ENCODE measurements around the gene OSBP2. TPM values are rescaled to one million over a fixed set of nuclear protein-coding genes. Genes with fewer than 3 reads are reported as not detected.

Gene OSBP2
- total and polyA plus RNA-seq, 2 experiments from 2014 or later = 2.1 to 2.9 TPM

DNA sequence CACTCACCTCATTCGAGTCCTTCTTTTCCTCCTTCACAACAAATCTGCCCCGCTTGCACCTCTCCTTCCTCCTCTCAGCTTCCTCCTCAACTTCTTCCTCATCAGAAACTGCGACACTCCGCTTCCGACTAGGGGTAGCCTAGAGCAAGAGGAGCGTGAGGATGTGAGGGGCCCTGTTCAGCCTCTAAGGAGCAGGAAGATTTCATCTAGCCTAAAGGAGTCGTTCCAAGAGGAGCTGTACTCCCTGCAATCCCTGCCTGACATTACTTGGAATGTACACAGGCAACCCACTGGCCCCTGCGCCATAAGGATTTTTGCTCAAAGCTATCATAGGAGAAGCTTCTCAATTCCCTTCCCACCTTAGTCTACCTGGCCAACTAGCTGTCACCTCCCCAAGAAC, 239.4 kb downstream of the OSBP2 start:
- TF ChIP-seq EZH2phosphoT487 (IDR thresholded peaks at IDR 0.05; ENCODE audit: unreplicated experiment) (no peak), JUNB (IDR thresholded peaks at IDR 0.05; ENCODE audit: unreplicated experiment) (no peak), ZNF331 (CRISPR knock-in tag; IDR thresholded peaks at IDR 0.05; ENCODE audit: low read depth) (no peak), STAT1 (IDR thresholded peaks at IDR 0.05; ENCODE audit: unreplicated experiment) (no peak), CREB1 (CRISPR knock-in tag; IDR thresholded peaks at IDR 0.05; ENCODE audit: low read depth) (no peak), NANOG (IDR thresholded peaks at IDR 0.05; ENCODE audit: borderline replicate concordance) (no peak), POLR2AphosphoS5 (IDR thresholded peaks at IDR 0.05; ENCODE audit: low read depth) (no peak)
- TF ChIP-seq, protein P1, sequence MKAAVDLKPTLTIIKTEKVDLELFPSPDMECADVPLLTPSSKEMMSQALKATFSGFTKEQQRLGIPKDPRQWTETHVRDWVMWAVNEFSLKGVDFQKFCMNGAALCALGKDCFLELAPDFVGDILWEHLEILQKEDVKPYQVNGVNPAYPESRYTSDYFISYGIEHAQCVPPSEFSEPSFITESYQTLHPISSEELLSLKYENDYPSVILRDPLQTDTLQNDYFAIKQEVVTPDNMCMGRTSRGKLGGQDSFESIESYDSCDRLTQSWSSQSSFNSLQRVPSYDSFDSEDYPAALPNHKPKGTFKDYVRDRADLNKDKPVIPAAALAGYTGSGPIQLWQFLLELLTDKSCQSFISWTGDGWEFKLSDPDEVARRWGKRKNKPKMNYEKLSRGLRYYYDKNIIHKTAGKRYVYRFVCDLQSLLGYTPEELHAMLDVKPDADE (IDR thresholded peaks at IDR 0.05) = no peak
- TF ChIP-seq, protein P2, sequence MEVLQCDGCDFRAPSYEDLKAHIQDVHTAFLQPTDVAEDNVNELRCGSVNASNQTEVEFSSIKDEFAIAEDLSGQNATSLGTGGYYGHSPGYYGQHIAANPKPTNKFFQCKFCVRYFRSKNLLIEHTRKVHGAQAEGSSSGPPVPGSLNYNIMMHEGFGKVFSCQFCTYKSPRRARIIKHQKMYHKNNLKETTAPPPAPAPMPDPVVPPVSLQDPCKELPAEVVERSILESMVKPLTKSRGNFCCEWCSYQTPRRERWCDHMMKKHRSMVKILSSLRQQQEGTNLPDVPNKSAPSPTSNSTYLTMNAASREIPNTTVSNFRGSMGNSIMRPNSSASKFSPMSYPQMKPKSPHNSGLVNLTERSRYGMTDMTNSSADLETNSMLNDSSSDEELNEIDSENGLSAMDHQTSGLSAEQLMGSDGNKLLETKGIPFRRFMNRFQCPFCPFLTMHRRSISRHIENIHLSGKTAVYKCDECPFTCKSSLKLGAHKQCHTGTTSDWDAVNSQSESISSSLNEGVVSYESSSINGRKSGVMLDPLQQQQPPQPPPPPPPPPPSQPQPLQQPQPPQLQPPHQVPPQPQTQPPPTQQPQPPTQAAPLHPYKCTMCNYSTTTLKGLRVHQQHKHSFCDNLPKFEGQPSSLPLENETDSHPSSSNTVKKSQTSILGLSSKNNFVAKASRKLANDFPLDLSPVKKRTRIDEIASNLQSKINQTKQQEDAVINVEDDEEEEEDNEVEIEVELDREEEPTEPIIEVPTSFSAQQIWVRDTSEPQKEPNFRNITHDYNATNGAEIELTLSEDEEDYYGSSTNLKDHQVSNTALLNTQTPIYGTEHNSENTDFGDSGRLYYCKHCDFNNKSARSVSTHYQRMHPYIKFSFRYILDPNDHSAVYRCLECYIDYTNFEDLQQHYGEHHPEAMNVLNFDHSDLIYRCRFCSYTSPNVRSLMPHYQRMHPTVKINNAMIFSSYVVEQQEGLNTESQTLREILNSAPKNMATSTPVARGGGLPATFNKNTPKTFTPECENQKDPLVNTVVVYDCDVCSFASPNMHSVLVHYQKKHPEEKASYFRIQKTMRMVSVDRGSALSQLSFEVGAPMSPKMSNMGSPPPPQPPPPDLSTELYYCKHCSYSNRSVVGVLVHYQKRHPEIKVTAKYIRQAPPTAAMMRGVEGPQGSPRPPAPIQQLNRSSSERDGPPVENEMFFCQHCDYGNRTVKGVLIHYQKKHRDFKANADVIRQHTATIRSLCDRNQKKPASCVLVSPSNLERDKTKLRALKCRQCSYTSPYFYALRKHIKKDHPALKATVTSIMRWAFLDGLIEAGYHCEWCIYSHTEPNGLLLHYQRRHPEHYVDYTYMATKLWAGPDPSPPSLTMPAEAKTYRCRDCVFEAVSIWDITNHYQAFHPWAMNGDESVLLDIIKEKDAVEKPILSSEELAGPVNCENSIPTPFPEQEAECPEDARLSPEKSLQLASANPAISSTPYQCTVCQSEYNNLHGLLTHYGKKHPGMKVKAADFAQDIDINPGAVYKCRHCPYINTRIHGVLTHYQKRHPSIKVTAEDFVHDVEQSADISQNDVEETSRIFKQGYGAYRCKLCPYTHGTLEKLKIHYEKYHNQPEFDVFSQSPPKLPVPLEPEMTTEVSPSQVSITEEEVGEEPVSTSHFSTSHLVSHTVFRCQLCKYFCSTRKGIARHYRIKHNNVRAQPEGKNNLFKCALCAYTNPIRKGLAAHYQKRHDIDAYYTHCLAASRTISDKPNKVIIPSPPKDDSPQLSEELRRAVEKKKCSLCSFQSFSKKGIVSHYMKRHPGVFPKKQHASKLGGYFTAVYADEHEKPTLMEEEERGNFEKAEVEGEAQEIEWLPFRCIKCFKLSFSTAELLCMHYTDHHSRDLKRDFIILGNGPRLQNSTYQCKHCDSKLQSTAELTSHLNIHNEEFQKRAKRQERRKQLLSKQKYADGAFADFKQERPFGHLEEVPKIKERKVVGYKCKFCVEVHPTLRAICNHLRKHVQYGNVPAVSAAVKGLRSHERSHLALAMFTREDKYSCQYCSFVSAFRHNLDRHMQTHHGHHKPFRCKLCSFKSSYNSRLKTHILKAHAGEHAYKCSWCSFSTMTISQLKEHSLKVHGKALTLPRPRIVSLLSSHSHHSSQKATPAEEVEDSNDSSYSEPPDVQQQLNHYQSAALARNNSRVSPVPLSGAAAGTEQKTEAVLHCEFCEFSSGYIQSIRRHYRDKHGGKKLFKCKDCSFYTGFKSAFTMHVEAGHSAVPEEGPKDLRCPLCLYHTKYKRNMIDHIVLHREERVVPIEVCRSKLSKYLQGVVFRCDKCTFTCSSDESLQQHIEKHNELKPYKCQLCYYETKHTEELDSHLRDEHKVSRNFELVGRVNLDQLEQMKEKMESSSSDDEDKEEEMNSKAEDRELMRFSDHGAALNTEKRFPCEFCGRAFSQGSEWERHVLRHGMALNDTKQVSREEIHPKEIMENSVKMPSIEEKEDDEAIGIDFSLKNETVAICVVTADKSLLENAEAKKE (CRISPR knock-in tag; IDR thresholded peaks at IDR 0.05) = no peak
- H3K36me3 ChIP-seq (ENCODE audit: insufficient read depth) = peaks cover 64% of the 10 kb centered on the region
- peaks cover 10% of the 10 kb centered on the region for H4K20me1 ChIP-seq (replicated peaks; ENCODE audit: insufficient read depth)
- H3K4me3 ChIP-seq = no peak overlapping the region
- H3F3A ChIP-seq (replicated peaks; ENCODE audit: low read depth) = no peaks in the 10 kb centered on the region
- no peaks in the 10 kb centered on the region; the same call in 2 of the 3 replicates for H3K9me3 Mint-ChIP-seq
- H3K79me2 ChIP-seq (replicated peaks; ENCODE audit: insufficient read depth) = no peaks in the 10 kb centered on the region; the same call in 1 of the 2 replicates
- no peak overlapping the region for H3K27ac ChIP-seq (ENCODE audit: low read depth)
- peaks cover 9% of the 10 kb centered on the region for H3K27me3 Mint-ChIP-seq (ENCODE audit: insufficient read depth, low read depth, poor library complexity)
- peaks cover 96% of the 10 kb centered on the region for H3K36me3 Mint-ChIP-seq (ENCODE audit: low read depth)
- no peak overlapping the region for H3K4me2 ChIP-seq
- H3K4me1 ChIP-seq (ENCODE audit: insufficient read depth) = no peaks in the 10 kb centered on the region
- ATAC-seq (no peak), DNase-seq (ENCODE audit: low spot score) (no peak)
- no peak overlapping the region for H3K4me3 Mint-ChIP-seq
- H3K9me2 ChIP-seq (ENCODE audit: insufficient read depth) = no peaks in the 10 kb centered on the region
- no peak overlapping the region for H2AFZ ChIP-seq
- H3K27ac Mint-ChIP-seq = no peak overlapping the region
- no peaks in the 10 kb centered on the region for H3K4me1 Mint-ChIP-seq
- H3K27me3 ChIP-seq (ENCODE audit: insufficient read depth) = no peaks in the 10 kb centered on the region
